Dedifferentiated amniotic fluid mesenchymal stem cell (primary cell): ENCODE measurements around the gene OGFR.

Experiments
- DNase-seq: peaks from one replicate; pipeline ENCODE4 v3.0.0-alpha.2; 2016; ENCODE audit errors: extremely low spot score

The OGFR gene

GRCh38 chr20:62804627-62805154 is at the start of gene OGFR:
OGFR (plus strand) TSS chr20:62804835; CDS start chr20:62804860, 25 bp downstream.
- peak; percentile 24 for DNase-seq

GRCh38 chr20:62754991-62755356 is 49.7 kb upstream of the OGFR start:
- DNase-seq: no peak

GRCh38 chr20:62755817-62756724 is 48.6 kb upstream of the OGFR start:
- DNase-seq: no peak

- DNase-seq: no peak
Observed at GRCh38 chr20:62758226-62758912, 46.3 kb upstream of the OGFR start.

- no peak for DNase-seq
Observed at GRCh38 chr20:62759981-62760431, 44.6 kb upstream of the OGFR start.

- DNase-seq: no peak
Observed at GRCh38 chr20:62760471-62760855, 44.2 kb upstream of the OGFR start.

GRCh38 chr20:62760856-62761758 is 43.5 kb upstream of the OGFR start:
- no peak for DNase-seq

- DNase-seq: no peak
Observed at GRCh38 chr20:62761759-62762131, 42.9 kb upstream of the OGFR start.

- no peak for DNase-seq
Observed at GRCh38 chr20:62762376-62762775, 42.3 kb upstream of the OGFR start.

- DNase-seq: no peak
Observed at GRCh38 chr20:62762801-62763368, 41.8 kb upstream of the OGFR start.

GRCh38 chr20:62763404-62763803 is 41.2 kb upstream of the OGFR start:
- DNase-seq: no peak

- DNase-seq: no peak
Observed at GRCh38 chr20:62764156-62764935, 40.3 kb upstream of the OGFR start.

GRCh38 chr20:62765021-62765420 is 39.6 kb upstream of the OGFR start:
- no peak for DNase-seq

GRCh38 chr20:62765432-62766070 is 39.1 kb upstream of the OGFR start:
- DNase-seq: no peak

- no peak for DNase-seq
Observed at GRCh38 chr20:62766071-62766450, 38.6 kb upstream of the OGFR start.

GRCh38 chr20:62766716-62767115 is 37.9 kb upstream of the OGFR start:
- DNase-seq: no peak

- no peak for DNase-seq
Observed at GRCh38 chr20:62768234-62768546, 36.4 kb upstream of the OGFR start.

GRCh38 chr20:62768551-62769287 is 35.9 kb upstream of the OGFR start:
- peak; percentile 26 for DNase-seq

- no peak for DNase-seq
Observed at GRCh38 chr20:62769346-62770071, 35.1 kb upstream of the OGFR start.
